AG09309 (cell line): Measurements from ENCODE around the gene SELENOK.

Source experiments
- DNase-seq: peaks from one replicate; pipeline ENCODE4 v3.0.0-alpha.2; 2010; ENCODE audit warnings: low read depth
- H3K4me3 ChIP-seq: 2 replicates; pipeline ENCODE4 v1.5.1; 2011; ENCODE audit warnings: mild to moderate bottlenecking, low read depth, low read length, moderate library complexity; ENCODE audit not compliant: control insufficient read depth
- TF ChIP-seq, protein P1 (sequence below): IDR thresholded peaks from 2 replicates; pipeline ENCODE4 v1.5.1; 2011; ENCODE audit warnings: mild to moderate bottlenecking, low read depth, low read length, inconsistent platforms; ENCODE audit not compliant: insufficient read depth, control insufficient read depth; ENCODE audit errors: missing control alignments

The SELENOK gene

DNA sequence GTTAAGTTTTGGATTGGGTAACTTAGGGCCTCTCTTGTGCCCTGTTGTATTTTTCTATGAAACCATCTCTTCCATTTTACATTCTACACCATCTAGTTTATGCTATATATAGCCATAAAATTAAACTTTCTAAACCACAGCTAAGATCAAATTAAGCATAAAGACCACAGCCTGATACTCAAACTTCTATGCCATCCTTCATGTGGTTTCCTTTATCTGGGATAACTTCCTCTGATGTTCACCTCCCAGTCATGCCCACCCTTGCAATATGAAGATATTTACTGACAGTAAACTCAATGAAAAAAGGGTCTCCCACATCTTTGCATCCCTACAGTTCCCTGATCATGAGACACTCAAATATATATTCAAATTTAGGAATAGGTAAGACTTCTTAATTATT is 4.2 kb downstream of the SELENOK start:
- TF ChIP-seq, protein P1, sequence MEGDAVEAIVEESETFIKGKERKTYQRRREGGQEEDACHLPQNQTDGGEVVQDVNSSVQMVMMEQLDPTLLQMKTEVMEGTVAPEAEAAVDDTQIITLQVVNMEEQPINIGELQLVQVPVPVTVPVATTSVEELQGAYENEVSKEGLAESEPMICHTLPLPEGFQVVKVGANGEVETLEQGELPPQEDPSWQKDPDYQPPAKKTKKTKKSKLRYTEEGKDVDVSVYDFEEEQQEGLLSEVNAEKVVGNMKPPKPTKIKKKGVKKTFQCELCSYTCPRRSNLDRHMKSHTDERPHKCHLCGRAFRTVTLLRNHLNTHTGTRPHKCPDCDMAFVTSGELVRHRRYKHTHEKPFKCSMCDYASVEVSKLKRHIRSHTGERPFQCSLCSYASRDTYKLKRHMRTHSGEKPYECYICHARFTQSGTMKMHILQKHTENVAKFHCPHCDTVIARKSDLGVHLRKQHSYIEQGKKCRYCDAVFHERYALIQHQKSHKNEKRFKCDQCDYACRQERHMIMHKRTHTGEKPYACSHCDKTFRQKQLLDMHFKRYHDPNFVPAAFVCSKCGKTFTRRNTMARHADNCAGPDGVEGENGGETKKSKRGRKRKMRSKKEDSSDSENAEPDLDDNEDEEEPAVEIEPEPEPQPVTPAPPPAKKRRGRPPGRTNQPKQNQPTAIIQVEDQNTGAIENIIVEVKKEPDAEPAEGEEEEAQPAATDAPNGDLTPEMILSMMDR = no peak
- H3K4me3 ChIP-seq = no peak overlapping the region
- DNase-seq = no peak

DNA sequence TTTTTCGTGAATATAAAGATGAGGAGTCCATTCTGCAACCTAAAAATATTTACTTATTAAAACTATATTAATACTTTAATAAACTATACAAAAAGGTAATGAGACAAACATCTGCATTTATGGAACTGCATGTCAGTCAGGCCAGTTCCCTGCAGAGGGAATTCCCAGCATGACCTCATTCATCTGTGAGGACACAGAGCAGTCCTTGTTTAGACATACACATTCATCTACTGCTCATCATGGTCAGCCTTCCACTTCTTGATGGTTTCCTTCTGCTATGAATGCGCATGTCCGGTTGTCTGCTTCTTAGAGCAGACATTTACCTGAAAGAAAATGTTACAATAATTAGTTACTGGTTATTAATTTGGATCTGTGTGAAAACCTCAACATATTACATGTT is 6.4 kb downstream of the SELENOK start:
- H3K4me3 ChIP-seq = no peak overlapping the region
- TF ChIP-seq, protein P1 = no peak
- DNase-seq = no peak

DNA sequence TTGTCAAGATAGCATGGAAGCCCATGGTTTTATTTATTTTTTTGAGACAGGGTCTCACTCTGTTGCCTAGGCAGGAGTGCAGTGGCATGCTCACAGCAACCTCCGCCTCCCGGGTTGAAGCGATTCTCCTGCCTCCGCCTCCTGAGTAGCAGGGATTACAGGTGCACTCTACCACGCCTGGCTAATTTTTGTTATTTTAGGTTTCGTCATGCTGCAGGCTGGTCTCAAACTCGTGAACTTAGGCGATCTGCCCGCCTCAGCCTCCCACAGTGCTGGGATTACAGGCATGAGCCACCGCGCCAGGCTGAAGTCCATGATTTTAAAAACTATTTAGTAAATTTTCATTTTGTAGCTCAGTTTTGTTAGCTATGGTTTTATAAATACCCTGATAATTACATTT is 7.0 kb downstream of the SELENOK start:
- TF ChIP-seq, protein P1 = no peak
- no peak for DNase-seq
- H3K4me3 ChIP-seq = no peak overlapping the region

DNA sequence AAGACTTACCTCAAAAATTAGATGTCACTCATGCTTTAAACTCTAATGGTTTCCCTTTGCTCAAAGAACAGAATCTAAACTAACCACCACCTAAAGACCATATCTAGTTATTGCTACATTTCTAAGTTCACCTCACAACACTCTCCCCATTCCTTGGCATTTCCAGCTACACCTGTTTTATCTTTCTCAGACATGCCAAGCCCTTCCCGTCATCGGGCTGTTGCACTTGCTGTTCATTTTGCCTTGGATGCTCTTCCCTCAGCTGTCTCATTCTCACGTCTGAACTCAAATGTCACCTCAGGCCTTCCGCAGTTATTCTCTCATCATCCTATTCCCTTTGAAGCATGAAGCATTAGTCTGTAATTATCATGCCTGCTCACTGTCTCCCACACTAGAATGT is 8.7 kb downstream of the SELENOK start:
- DNase-seq = no peak
- H3K4me3 ChIP-seq = no peak overlapping the region
- TF ChIP-seq, protein P1 = no peak

DNA sequence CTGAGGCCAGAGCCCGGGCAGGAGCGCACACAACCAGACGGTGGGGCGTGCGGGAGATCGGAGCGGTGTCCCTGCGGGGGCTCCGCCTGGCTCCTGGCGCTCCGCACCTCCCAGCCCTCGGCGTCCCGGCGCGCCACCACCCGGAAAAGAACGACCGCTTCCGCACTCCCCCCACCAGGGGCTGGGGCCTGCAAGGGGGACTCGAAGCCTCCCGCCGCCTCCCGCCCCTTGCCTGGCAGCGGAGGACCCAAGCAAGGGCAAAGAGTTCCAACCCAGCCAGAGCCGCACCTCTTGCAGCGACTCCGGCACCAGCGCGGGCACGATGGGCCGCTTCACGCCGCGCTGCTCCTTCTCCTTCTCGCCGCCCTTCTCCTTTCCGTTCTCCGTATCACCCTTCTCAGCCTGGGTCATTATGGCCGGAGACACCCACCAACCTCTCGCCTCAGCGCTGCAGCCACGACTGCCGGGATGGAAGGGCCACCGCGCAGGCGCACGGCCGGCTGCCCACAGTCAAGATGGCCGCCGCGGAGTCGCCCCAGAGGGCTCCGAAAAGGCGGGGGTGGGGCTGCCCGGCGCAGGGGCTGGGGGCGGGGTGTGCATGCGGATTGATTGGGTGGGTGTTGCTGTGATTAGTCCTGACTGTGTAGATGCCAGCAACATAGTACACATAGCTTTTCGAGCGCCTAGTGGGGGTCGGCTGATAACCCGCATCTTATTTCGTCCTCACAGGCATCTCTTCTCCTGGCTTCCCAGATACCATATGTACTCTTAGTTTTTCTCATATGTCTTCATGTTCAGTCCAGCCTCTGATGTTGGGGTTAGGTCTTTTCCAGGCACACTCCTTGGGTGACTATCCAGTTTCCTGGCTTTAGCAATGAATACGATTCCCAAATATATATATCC is 9.7 kb downstream of the SELENOK start, which contains the start of gene ACTR8:
ACTR8 (minus strand) TSS at position 462 of the 903 bp plus-strand sequence; CDS start at position 411, 51 bp downstream.
- no peak for DNase-seq
- peak within 1 kb of the TSS; percentile 67 for H3K4me3 ChIP-seq

DNA sequence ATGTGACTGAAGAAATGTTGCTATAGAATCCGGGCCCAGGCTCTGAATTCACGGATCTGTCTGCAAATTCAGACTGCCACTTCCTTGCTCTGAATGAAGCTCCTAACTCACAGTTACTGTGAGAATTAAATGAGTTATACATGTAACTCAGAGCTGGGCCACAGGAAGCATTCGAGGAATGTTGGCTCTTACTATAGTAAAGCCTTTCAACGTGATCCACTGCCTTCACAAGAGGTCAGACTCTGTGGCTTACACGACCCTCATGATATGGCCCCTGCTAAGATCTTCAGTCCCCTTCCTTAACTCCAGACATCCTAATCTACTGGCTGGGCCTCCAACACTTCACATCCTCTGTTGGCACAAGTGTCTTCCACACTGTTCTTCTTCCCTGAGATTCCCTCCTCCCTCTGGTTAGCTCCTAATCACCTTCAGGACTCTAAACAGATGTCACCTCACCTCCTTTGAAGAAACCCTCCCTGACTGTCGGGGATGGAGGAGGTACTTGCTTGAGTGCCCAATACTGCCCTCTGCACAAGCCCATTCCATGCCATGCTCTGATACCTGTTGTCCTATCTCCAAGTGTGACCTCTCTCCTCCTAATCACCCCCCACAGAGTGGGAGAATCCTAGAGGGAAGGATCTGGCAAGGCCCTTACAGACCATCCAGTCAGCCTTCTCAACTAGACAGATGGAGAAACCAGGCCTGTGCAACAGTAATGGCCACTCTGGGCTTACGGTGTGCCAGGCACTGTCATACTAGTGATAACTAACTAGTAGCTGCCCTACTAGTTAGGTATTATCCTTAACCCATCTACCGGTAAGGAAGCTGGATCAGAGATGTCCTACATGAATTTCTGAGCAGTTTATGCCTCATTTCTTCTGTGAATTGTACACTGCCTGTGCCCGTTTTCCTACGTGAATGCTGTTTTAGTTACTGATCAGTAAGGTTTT is 11.0 kb downstream of the SELENOK start:
- no peak for DNase-seq
- H3K4me3 ChIP-seq = peak overlapping the region; percentile 67
- TF ChIP-seq, protein P1 = no peak

More for the DNA sequence above, 9.7 kb downstream of the SELENOK start, which contains the start of gene ACTR8:
- TF ChIP-seq, protein P1 = peak; percentile 21
